ENCODE data around the gene SCARB1.

Gene SCARB1

DNA sequence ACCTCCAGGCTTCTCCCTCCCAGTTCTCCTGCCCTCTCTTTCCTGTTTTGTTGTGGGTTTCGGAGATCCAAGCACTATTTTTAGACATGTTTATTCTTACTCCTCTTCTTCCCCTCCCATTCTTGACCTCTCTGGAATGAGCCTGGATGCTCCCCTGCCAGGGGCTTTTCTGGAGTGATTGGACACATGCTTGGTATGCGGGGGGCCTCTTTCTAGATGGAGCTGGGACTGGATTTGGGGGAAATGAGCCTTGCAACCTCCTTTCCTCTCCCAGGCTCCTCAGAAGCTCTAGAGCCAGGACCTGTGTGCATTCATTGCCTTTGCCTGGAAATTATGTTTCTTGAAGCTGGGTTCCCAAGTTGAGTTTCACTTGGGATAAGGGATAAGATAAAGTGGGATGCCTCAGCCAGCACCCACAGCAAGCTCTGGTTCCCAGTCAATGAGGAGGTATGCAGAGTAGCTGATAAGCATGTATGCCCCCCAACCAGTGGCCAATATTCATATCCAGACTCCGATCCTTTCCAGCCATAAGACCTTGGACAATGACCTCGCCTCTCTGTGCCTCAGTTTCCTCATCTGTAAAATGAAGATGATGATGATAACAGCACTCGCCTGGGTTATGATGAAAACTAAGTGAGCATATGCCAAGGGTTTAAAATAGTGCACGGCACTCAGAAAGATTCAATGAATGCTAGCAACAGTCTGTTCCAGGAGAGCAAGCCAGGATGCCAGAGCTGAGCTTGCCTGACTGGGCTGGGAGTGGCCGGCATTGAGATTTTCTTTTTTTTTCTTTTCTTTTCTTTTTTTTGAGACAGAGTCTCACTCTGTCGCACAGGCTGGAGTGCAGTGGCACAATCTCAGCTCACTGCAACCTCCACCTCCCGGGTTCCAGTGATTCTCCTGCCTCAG lies 97.8 kb downstream of the SCARB1 start:
- no peak overlapping the region for H3K4me3 Mint-ChIP-seq
- H3K27me3 Mint-ChIP-seq: peaks cover 4 to 29% of the 10 kb centered on the region in 2 donors
- H3K4me1 Mint-ChIP-seq (ENCODE audit: low read depth in 2 of 2): peaks cover 15 to 16% of the 10 kb centered on the region in 2 donors
- H3K9me3 Mint-ChIP-seq: peaks cover 0 to 7% of the 10 kb centered on the region in 2 donors
- H3K27ac Mint-ChIP-seq: no peak overlapping the region
- peaks cover 18% of the 10 kb centered on the region for H3K36me3 Mint-ChIP-seq (ENCODE audit: insufficient read depth)
- DNase-seq (no peak), ATAC-seq (replicated peaks) (no peak)

DNA sequence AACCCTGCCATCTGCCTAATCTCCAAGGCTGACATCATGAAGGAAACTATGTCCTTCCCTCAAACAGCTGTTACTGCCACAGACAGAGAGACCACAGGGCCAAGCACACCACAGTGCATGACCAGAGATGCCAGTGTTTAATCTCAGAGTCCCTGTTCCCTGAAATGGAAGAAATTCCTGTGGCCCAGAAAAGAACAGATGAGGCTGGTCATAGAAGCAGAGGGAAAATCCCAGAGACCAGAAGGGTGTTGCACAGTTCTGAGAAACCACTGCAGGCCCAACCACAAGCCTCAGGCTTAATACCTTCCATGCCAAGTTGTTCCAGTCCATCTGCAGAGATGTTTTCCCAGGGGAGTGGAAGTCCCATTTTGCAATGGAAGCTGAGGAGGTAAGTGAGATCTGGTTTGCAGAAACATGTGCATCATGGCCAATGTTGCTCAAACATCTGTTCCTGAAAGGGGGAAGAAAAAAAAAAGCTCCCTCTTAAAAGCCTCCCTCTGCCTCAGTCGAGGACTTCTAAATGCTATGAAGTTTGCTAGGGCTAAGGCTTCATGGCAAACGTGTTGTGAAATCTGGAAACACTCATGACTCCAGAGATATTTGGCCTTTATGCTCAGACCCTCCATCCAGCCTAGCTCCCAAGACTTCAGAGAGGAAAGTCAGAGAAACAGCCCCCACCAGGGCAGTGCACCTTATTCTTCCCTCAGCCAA lies 98.6 kb downstream of the SCARB1 start:
- H3K27me3 Mint-ChIP-seq: peaks cover 12 to 29% of the 10 kb centered on the region in 2 donors
- no peak for ATAC-seq (replicated peaks)
- H3K4me1 Mint-ChIP-seq (ENCODE audit: low read depth in 2 of 2): peaks cover 15 to 16% of the 10 kb centered on the region in 2 donors
- H3K4me3 Mint-ChIP-seq: no peak overlapping the region
- DNase-seq: no peak
- H3K36me3 Mint-ChIP-seq (ENCODE audit: insufficient read depth): peaks cover 21% of the 10 kb centered on the region
- H3K27ac Mint-ChIP-seq: no peak overlapping the region
- H3K9me3 Mint-ChIP-seq: peaks cover 0 to 7% of the 10 kb centered on the region in 2 donors

GRCh38 chr12:124764451-124764850 lies 99.2 kb downstream of the SCARB1 start:
- Mint-ChIP-seq H3K4me1 (ENCODE audit: low read depth in 2 of 2) (peaks cover 15 to 19% of the 10 kb centered on the region in 2 donors), H3K4me3 (no peak overlapping the region), H3K27me3 (peaks cover 18 to 29% of the 10 kb centered on the region in 2 donors), H3K36me3 (ENCODE audit: insufficient read depth) (peaks cover 21% of the 10 kb centered on the region), H3K27ac (no peak overlapping the region), H3K9me3 (peaks cover 0 to 7% of the 10 kb centered on the region in 2 donors)
- no peak for DNase-seq
- no peak for ATAC-seq (replicated peaks)

- peak in 2 of 3 experiments; percentile 9 to 23 for DNase-seq
- ATAC-seq (replicated peaks): peak; percentile 70
These were observed 100.1 kb downstream of the SCARB1 start for GRCh38 chr12:124763594-124763979.

GRCh38 chr12:124762791-124763593 lies 100.7 kb downstream of the SCARB1 start:
- H3K27me3 Mint-ChIP-seq: peaks cover 24 to 42% of the 10 kb centered on the region in 2 donors
- no peak overlapping the region for H3K27ac Mint-ChIP-seq
- peaks cover 21% of the 10 kb centered on the region for H3K36me3 Mint-ChIP-seq (ENCODE audit: insufficient read depth)
- H3K9me3 Mint-ChIP-seq: peaks cover 0 to 7% of the 10 kb centered on the region in 2 donors
- peaks cover 15 to 19% of the 10 kb centered on the region in 2 donors for H3K4me1 Mint-ChIP-seq (ENCODE audit: low read depth in 2 of 2)
- no peak overlapping the region for H3K4me3 Mint-ChIP-seq
- no peak for DNase-seq
- peak; percentile 12 for ATAC-seq (replicated peaks)

More at GRCh38 chr12:124763594-124763979, 100.1 kb downstream of the SCARB1 start:
- peaks cover 0 to 7% of the 10 kb centered on the region in 2 donors for H3K9me3 Mint-ChIP-seq
- no peak overlapping the region for H3K4me3 Mint-ChIP-seq
- H3K27me3 Mint-ChIP-seq: peaks cover 24 to 37% of the 10 kb centered on the region in 2 donors
- no peak overlapping the region for H3K27ac Mint-ChIP-seq
- peaks cover 21% of the 10 kb centered on the region for H3K36me3 Mint-ChIP-seq (ENCODE audit: insufficient read depth)
- peaks cover 15 to 19% of the 10 kb centered on the region in 2 donors for H3K4me1 Mint-ChIP-seq (ENCODE audit: low read depth in 2 of 2)

DNA sequence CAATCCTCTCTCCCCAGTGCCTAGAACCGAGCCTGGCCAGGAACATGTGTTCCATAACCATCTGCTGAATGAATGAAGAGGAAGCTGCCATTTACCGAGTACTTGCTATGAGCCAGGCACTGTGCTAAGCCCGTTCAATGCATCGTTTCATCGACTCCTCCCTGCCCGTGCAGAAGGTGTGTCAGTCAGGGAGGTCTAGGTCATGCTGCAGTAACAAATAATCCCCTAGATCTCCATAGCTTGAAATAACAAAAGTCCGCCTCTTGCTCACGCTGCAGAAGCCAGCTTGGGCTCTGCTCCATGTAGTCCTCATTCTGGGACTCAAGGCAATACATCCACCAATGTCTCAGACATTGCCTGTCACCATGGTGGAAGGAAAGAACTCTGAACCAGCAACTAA lies 101.3 kb downstream of the SCARB1 start:
- no peak overlapping the region for H3K4me3 Mint-ChIP-seq
- H3K27me3 Mint-ChIP-seq: peaks cover 29 to 48% of the 10 kb centered on the region in 2 donors
- peaks cover 13 to 19% of the 10 kb centered on the region in 2 donors for H3K4me1 Mint-ChIP-seq (ENCODE audit: low read depth in 2 of 2)
- H3K36me3 Mint-ChIP-seq (ENCODE audit: insufficient read depth): peaks cover 18% of the 10 kb centered on the region
- ATAC-seq (replicated peaks) (no peak), DNase-seq (no peak)
- H3K9me3 Mint-ChIP-seq: peaks cover 0 to 7% of the 10 kb centered on the region in 2 donors
- H3K27ac Mint-ChIP-seq: no peak overlapping the region

DNA sequence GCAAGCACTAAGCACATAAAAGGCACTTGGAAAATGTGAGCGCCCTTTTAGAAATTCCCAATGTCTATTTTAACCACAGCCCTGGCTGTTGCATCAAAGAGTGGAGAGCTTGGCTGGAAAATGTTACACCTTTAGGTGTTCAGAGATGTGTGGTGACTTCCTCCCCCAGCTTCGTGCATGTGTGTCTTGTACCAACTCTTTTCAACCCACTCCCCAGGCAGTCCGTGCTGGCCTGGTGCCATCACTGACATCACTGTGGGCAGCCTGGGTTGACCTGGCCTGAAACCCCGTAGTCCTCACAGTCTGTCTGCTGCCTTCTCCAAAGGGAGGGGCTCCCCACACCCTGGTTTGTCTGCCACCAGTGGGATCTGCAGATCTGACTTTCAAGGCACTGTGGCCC lies 101.8 kb downstream of the SCARB1 start:
- H3K36me3 Mint-ChIP-seq (ENCODE audit: insufficient read depth): peaks cover 13% of the 10 kb centered on the region

GRCh38 chr12:124761056-124761455 lies 102.6 kb downstream of the SCARB1 start:
- H3K27ac Mint-ChIP-seq: no peak overlapping the region
- H3K27me3 Mint-ChIP-seq: peaks cover 30 to 50% of the 10 kb centered on the region in 2 donors
- DNase-seq (no peak), ATAC-seq (replicated peaks) (no peak)
- H3K4me1 Mint-ChIP-seq (ENCODE audit: low read depth in 2 of 2): peaks cover 13 to 19% of the 10 kb centered on the region in 2 donors
- peaks cover 0 to 7% of the 10 kb centered on the region in 2 donors for H3K9me3 Mint-ChIP-seq
- peaks cover 11% of the 10 kb centered on the region for H3K36me3 Mint-ChIP-seq (ENCODE audit: insufficient read depth)
- H3K4me3 Mint-ChIP-seq: no peak overlapping the region

More for the DNA sequence above, 101.8 kb downstream of the SCARB1 start:
- H3K4me1 Mint-ChIP-seq (ENCODE audit: low read depth in 2 of 2): peaks cover 8 to 14% of the 10 kb centered on the region in 2 donors
- H3K4me3 Mint-ChIP-seq: no peak overlapping the region
- no peak for ATAC-seq (replicated peaks)
- no peak overlapping the region for H3K27ac Mint-ChIP-seq
- no peak for DNase-seq
- H3K9me3 Mint-ChIP-seq: peaks cover 0 to 7% of the 10 kb centered on the region in 2 donors
- peaks cover 30 to 50% of the 10 kb centered on the region in 2 donors for H3K27me3 Mint-ChIP-seq

DNA sequence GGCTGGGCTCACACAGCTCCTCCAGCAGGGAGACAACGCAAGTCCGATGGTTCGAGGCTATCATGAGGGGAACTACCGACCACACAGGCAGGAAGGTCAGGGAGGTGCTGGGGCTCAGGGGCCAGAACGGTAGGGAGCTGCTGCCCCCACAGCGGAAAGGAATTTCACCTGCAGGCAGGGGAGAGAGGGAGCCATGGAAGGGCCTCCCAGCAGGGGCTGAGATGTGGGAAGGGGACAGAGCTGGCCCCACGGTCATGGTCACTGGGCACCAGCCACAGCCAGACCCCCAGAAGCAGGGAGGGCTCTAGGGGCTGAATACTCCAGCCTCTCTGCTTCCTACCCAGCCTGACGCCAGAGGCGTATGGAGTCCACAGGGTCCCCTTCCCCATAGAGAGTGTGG lies 103.1 kb downstream of the SCARB1 start:
- DNase-seq (no peak), ATAC-seq (replicated peaks) (no peak)
- peaks cover 17 to 22% of the 10 kb centered on the region in 2 donors for H3K4me1 Mint-ChIP-seq (ENCODE audit: low read depth in 2 of 2)
- peaks cover 10% of the 10 kb centered on the region for H3K36me3 Mint-ChIP-seq (ENCODE audit: insufficient read depth)
- no peak overlapping the region for H3K4me3 Mint-ChIP-seq
- no peak overlapping the region for H3K27ac Mint-ChIP-seq
- H3K27me3 Mint-ChIP-seq: peaks cover 30 to 50% of the 10 kb centered on the region in 2 donors
- H3K9me3 Mint-ChIP-seq: peaks cover 0 to 4% of the 10 kb centered on the region in 2 donors

GRCh38 chr12:124759841-124760503 lies 103.7 kb downstream of the SCARB1 start:
- H3K4me1 Mint-ChIP-seq (ENCODE audit: low read depth in 2 of 2): peaks cover 23 to 27% of the 10 kb centered on the region in 2 donors
- no peak for DNase-seq
- H3K27me3 Mint-ChIP-seq: peaks cover 30 to 50% of the 10 kb centered on the region in 2 donors
- no peak for ATAC-seq (replicated peaks)
- peaks cover 9% of the 10 kb centered on the region for H3K36me3 Mint-ChIP-seq (ENCODE audit: insufficient read depth)
- no peaks in the 10 kb centered on the region for H3K9me3 Mint-ChIP-seq
- peak overlapping the region in 1 of 2 donors; percentile 44 for H3K27ac Mint-ChIP-seq
- H3K4me3 Mint-ChIP-seq: no peak overlapping the region

GRCh38 chr12:124758266-124759220 lies 105.1 kb downstream of the SCARB1 start:
- Mint-ChIP-seq H3K4me1 (ENCODE audit: low read depth in 2 of 2) (peaks cover 23 to 32% of the 10 kb centered on the region in 2 donors), H3K9me3 (no peaks in the 10 kb centered on the region), H3K4me3 (no peak overlapping the region), H3K27me3 (peaks cover 30 to 50% of the 10 kb centered on the region in 2 donors), H3K27ac (no peak overlapping the region), H3K36me3 (ENCODE audit: insufficient read depth) (peaks cover 6% of the 10 kb centered on the region)
- DNase-seq (no peak), ATAC-seq (replicated peaks) (no peak)

Data from effector memory CD8-positive, alpha-beta T cell (primary cell).